Ishikawa (cell line): ENCODE measurements around the gene RTEL1.

ENCODE experiments used
- RAD21 ChIP-seq: IDR thresholded peaks from 2 replicates; pipeline ENCODE4 v1.6.1; 2012; ENCODE audit warnings: low read depth
- REST ChIP-seq: IDR thresholded peaks from 2 replicates; pipeline ENCODE4 v1.6.1; 2012; ENCODE audit warnings: low read depth, mild to moderate bottlenecking
- YY1 ChIP-seq: IDR thresholded peaks from 2 replicates; pipeline ENCODE4 v1.6.1; 2012; ENCODE audit warnings: low read depth
- TF ChIP-seq, protein P1 (sequence below): IDR thresholded peaks from 2 replicates; pipeline ENCODE4 v1.6.1; 2012
- TF ChIP-seq, protein P2 (sequence below): IDR thresholded peaks from 2 replicates; pipeline ENCODE4 v1.6.1; 2012

DNA sequence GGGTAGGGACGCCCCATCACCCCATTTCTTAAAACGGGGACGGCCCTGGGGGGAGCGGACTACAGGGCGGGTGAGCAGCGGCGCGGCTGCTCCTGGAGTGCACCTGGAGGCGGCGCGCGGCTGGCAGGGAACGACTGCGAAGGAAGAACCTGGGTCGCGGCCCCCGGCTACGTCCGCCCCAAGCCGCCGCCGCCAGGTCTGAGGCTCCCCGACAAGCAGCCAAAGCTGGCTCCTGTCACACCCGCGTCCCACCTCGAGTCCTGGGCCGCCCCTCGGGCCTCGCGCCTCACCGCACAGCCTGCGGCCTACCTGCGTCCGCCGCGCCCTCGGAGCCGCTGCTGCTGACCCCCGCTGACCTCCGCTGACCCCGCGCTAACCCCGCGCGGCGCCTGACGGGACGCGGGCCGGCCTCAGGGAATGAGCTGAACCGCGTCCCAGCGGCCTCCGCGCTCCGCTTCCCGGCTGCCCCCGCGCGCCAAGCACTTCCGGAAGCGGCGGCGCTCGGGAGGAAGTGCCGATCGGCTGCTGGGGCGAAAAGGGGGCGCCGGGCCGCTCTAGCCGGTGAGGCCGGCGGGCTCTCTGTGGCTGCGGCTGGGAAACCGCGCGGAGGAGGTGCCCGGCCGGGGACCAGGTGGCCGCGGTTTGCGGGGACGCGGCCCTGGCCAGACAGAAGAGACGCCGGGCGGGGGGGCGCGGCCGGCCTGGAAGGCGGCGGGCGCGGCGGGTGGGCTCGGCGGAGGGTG, 49.6 kb downstream of the RTEL1 start, which contains the start of the genes ARFRP1 and ZGPAT:
- no peak for TF ChIP-seq RAD21
- TF ChIP-seq, protein P1, sequence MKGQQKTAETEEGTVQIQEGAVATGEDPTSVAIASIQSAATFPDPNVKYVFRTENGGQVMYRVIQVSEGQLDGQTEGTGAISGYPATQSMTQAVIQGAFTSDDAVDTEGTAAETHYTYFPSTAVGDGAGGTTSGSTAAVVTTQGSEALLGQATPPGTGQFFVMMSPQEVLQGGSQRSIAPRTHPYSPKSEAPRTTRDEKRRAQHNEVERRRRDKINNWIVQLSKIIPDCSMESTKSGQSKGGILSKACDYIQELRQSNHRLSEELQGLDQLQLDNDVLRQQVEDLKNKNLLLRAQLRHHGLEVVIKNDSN: peak; percentile 50
- TF ChIP-seq REST: no peak
- TF ChIP-seq, protein P2, sequence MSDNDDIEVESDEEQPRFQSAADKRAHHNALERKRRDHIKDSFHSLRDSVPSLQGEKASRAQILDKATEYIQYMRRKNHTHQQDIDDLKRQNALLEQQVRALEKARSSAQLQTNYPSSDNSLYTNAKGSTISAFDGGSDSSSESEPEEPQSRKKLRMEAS: peak; percentile 84
- peak; percentile 67 for TF ChIP-seq YY1
